NCI-H524 treated with DMSO at 0.1 percent for 48 hours (cell line): ENCODE data around the gene COL27A1.
"Not testable (repeated sequence)": the region's sequence is repeated elsewhere in the genome, so short reads cannot be mapped to it uniquely, and the experiment has no call there.

Experiments used
- DNase-seq: peaks from one replicate; lab custom pipeline; 2025; lab: John Stamatoyannopoulos, UW

The COL27A1 gene

GRCh38 chr9:114324492-114324891, 169.2 kb downstream of the COL27A1 start:
- DNase-seq = no peak

- not testable (repeated sequence) for DNase-seq
These were observed 169.6 kb downstream of the COL27A1 start for GRCh38 chr9:114324965-114325364.

GRCh38 chr9:114325684-114326254, 170.4 kb downstream of the COL27A1 start:
- not testable (repeated sequence) for DNase-seq

GRCh38 chr9:114327749-114328148, 172.4 kb downstream of the COL27A1 start:
- DNase-seq = no peak

- not testable (repeated sequence) for DNase-seq
These were observed 173.1 kb downstream of the COL27A1 start for GRCh38 chr9:114328357-114328820.

- not testable (repeated sequence) for DNase-seq
These were observed 173.7 kb downstream of the COL27A1 start for GRCh38 chr9:114328937-114329624.

- DNase-seq = not testable (repeated sequence)
These were observed 174.3 kb downstream of the COL27A1 start, which contains the start of gene ORM2 for GRCh38 chr9:114329625-114330022. Gene ORM2, plus strand, starts transcription at chr9:114329869. Its CDS starts 36 bp downstream, at chr9:114329905.

- no peak for DNase-seq
These were observed 175.3 kb downstream of the COL27A1 start for GRCh38 chr9:114330636-114331035.

- DNase-seq = not testable (repeated sequence)
These were observed 176.2 kb downstream of the COL27A1 start for GRCh38 chr9:114331229-114332195.

GRCh38 chr9:114332474-114333040, 177.2 kb downstream of the COL27A1 start:
- not testable (repeated sequence) for DNase-seq

GRCh38 chr9:114333718-114334117, 178.4 kb downstream of the COL27A1 start:
- not testable (repeated sequence) for DNase-seq

- DNase-seq = no peak
These were observed 179.2 kb downstream of the COL27A1 start for GRCh38 chr9:114334490-114334889.

GRCh38 chr9:114335745-114336144, 180.4 kb downstream of the COL27A1 start:
- DNase-seq = no peak

- no peak for DNase-seq
These were observed 180.8 kb downstream of the COL27A1 start for GRCh38 chr9:114336157-114336556.

- no peak for DNase-seq
These were observed 181.5 kb downstream of the COL27A1 start for GRCh38 chr9:114336699-114337395.

GRCh38 chr9:114338187-114338586, 182.8 kb downstream of the COL27A1 start:
- no peak for DNase-seq

GRCh38 chr9:114339130-114339908, 184.0 kb downstream of the COL27A1 start:
- no peak for DNase-seq

- DNase-seq = no peak
These were observed 186.0 kb downstream of the COL27A1 start for GRCh38 chr9:114341152-114341830.

- DNase-seq = no peak
These were observed 186.7 kb downstream of the COL27A1 start for GRCh38 chr9:114341991-114342390.
